Measurements from ENCODE around the gene NOXO1. TPM values are rescaled to one million over a fixed set of nuclear protein-coding genes. Genes with fewer than 3 reads are reported as not detected.

Gene NOXO1
- total RNA-seq, 1 experiment from 2014 or later: 1.7 TPM

DNA sequence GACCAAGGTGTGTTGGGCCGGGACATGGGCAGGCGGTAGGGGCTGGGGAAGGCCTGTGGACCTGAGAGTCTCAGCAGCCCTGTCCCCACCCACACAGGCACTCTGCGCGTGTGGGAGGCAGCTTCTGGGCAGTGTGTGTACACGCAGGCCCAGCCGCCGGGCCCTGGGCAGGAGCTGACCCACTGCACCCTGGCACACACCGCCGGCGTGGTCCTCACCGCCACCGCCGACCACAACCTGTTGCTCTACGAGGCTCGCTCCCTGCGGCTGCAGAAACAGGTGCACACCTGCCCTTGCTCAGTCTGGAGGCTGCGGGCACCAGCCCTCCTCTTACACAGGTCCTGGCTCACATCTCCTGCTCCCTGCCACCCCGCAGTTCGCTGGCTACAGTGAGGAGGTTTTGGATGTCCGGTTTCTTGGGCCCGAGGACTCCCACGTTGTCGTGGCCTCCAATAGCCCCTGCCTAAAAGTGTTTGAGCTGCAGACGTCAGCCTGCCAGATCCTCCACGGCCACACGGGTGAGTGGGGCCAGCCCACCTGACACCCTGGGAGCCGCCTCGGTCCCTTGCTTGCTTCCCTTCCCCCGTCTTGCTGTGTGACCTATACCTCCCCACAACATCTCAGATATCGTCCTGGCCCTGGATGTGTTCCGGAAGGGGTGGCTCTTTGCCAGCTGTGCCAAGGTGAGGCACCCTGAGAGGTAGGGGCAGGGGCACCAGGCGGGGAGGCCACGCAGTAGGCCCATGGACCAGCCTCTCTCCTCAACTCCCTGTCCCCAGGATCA, 5.6 kb downstream of the NOXO1 start:
- H3K4ac ChIP-seq (ENCODE audit: low read depth, low read length): no peak overlapping the region
- H4K5ac ChIP-seq (ENCODE audit: insufficient read length, low read depth, low read length): no peak overlapping the region
- peaks cover 13% of the 10 kb centered on the region for H3K27me3 Mint-ChIP-seq (ENCODE audit: low read depth)
- H4K20me1 ChIP-seq (ENCODE audit: control insufficient read depth, insufficient read depth, insufficient read length): no peaks in the 10 kb centered on the region
- H3K27ac ChIP-seq (ENCODE audit: insufficient read length, low read depth, low read length): no peak overlapping the region
- no peak overlapping the region for H3K4me3 Mint-ChIP-seq
- peaks cover 2% of the 10 kb centered on the region; the same call in 1 of the 2 replicates for H3K27me3 ChIP-seq (ENCODE audit: insufficient read depth, low read length)
- peaks cover 5% of the 10 kb centered on the region for H3K79me1 ChIP-seq (ENCODE audit: insufficient read depth, low read depth, low read length, poor library complexity, severe bottlenecking)
- peaks cover 6% of the 10 kb centered on the region; the same call in 1 of the 2 replicates for H3K79me2 ChIP-seq (ENCODE audit: insufficient read depth, low read length)
- H3K14ac ChIP-seq (ENCODE audit: insufficient read depth, low read length): no peak overlapping the region
- H2BK20ac ChIP-seq (ENCODE audit: low read depth, low read length, poor library complexity, severe bottlenecking): no peak overlapping the region
- peaks cover 10 to 27% (median 25%) of the 10 kb centered on the region in 3 experiments for H3K36me3 Mint-ChIP-seq (ENCODE audit: insufficient read depth in 1 of 3, low read depth in 3 of 3)
- no peaks in the 10 kb centered on the region for H3K9me3 ChIP-seq (ENCODE audit: control insufficient read depth, low read depth, low read length)
- H3K18ac ChIP-seq (ENCODE audit: insufficient read length, low read depth, low read length): no peak overlapping the region
- H2AK5ac ChIP-seq (ENCODE audit: insufficient read length, low read length): no peak overlapping the region
- no peak overlapping the region for H2BK120ac ChIP-seq (ENCODE audit: low read depth, low read length, poor library complexity, severe bottlenecking)
- H3K9ac ChIP-seq (ENCODE audit: extremely low read depth, insufficient read length, low read length): no peak overlapping the region
- peaks cover 8 to 17% of the 10 kb centered on the region in 2 experiments for H3K4me1 Mint-ChIP-seq
- H3T11ph ChIP-seq (ENCODE audit: low read length): no peak overlapping the region
- DNase-seq: no peak
- H2BK15ac ChIP-seq (ENCODE audit: low read depth, low read length): no peak overlapping the region
- WGBS (ENCODE audit: extremely low coverage, insufficient read length, low lambda C conversion rate): no CpG with 5 or more reads among the region's 33 CpGs
- TF ChIP-seq, protein P1, sequence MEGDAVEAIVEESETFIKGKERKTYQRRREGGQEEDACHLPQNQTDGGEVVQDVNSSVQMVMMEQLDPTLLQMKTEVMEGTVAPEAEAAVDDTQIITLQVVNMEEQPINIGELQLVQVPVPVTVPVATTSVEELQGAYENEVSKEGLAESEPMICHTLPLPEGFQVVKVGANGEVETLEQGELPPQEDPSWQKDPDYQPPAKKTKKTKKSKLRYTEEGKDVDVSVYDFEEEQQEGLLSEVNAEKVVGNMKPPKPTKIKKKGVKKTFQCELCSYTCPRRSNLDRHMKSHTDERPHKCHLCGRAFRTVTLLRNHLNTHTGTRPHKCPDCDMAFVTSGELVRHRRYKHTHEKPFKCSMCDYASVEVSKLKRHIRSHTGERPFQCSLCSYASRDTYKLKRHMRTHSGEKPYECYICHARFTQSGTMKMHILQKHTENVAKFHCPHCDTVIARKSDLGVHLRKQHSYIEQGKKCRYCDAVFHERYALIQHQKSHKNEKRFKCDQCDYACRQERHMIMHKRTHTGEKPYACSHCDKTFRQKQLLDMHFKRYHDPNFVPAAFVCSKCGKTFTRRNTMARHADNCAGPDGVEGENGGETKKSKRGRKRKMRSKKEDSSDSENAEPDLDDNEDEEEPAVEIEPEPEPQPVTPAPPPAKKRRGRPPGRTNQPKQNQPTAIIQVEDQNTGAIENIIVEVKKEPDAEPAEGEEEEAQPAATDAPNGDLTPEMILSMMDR (conservative IDR thresholded peaks at IDR 0.05): no peak
- H3K4me2 ChIP-seq (ENCODE audit: insufficient read depth, insufficient read length, low read length): no peak overlapping the region
- H2BK5ac ChIP-seq (ENCODE audit: insufficient read length, low read length): no peak overlapping the region
- H2BK12ac ChIP-seq (ENCODE audit: insufficient read length, low read depth, low read length): no peak overlapping the region
- no peak overlapping the region for H4K8ac ChIP-seq (replicated peaks; ENCODE audit: insufficient read length, low read depth, low read length)
- no peak overlapping the region for H3K56ac ChIP-seq (ENCODE audit: insufficient read length, low read depth, low read length)
- no peak overlapping the region for H2AFZ ChIP-seq (ENCODE audit: low read length)
- H3K9me3 Mint-ChIP-seq: no peaks in the 10 kb centered on the region
- H3K4me1 ChIP-seq (ENCODE audit: insufficient read depth, low read length): no peaks in the 10 kb centered on the region
- no peak overlapping the region for H4K91ac ChIP-seq (ENCODE audit: insufficient read length, low read depth, low read length)
- peaks cover 17% of the 10 kb centered on the region for H3K23me2 ChIP-seq (ENCODE audit: insufficient read length, low read depth, low read length, poor library complexity, severe bottlenecking)
- no peak overlapping the region; a peak in 1 of 7 replicates for H3K27ac Mint-ChIP-seq
- no peak overlapping the region for H3K23ac ChIP-seq (ENCODE audit: insufficient read length, low read depth, low read length)

Measured in H9 (cell line).